Peyer's patch (tissue), 4 donors: ENCODE data around the gene TAS2R16. TPM values are rescaled to one million over a fixed set of nuclear protein-coding genes. Genes with fewer than 3 reads are reported as not detected.

Experiments used
- DNase-seq, 3 donors: peaks; one replicate each; pipeline ENCODE4 v3.0.0-alpha.2; 2017 to 2019
- H3K27ac ChIP-seq, 4 donors: fragments of 200-600 bp; sonication (generic); one replicate each; pipeline ENCODE4 v1.5.1; 2016 to 2019
- H3K27me3 ChIP-seq, 2 donors: fragments of 200-600 bp; sonication (generic); one replicate each; pipeline ENCODE4 v1.5.1; 2019
- H3K36me3 ChIP-seq, 3 donors: fragments of 200-600 bp; sonication (generic); one replicate each; pipeline ENCODE4 v1.5.1; 2016 to 2019
- H3K4me1 ChIP-seq, 4 donors: fragments of 200-600 bp; sonication (generic); one replicate each; pipeline ENCODE4 v1.5.1; 2016 to 2019
- H3K4me3 ChIP-seq, 4 donors: fragments of 200-600 bp; sonication (generic); 1 replicate in 3 of 4; 2 replicates in 1 of 4; pipeline ENCODE4 v1.5.1; 2016 to 2019; ENCODE audit warnings: mild to moderate bottlenecking in 1 of 4
- H3K9me3 ChIP-seq, 4 donors: fragments of 200-600 bp; sonication (generic); one replicate each; pipeline ENCODE4 v1.5.1; 2016 to 2019; ENCODE audit warnings: mild to moderate bottlenecking in 1 of 4
- CTCF ChIP-seq, 6 experiments: fragments of 450-650 bp in 4 of 6; fragments of 200-600 bp in 2 of 6; sonication (generic) in 1 of 6; IDR thresholded peaks; one replicate each; pipeline ENCODE4 v1.5.1; 2017 to 2019; ENCODE audit warnings: antibody characterized with exemption in 6 of 6, mild to moderate bottlenecking in 3 of 6, moderate library complexity in 1 of 6
- POLR2A ChIP-seq, 2 donors: fragments of 450-650 bp; IDR thresholded peaks; one replicate each; pipeline ENCODE4 v1.5.1; 2017; ENCODE audit warnings: antibody characterized with exemption in 2 of 2, mild to moderate bottlenecking in 2 of 2, moderate library complexity in 2 of 2
- total RNA-seq, 4 donors: library from RNA; depleted of rRNA; stranded (reverse); fragments of >200 nt; gene quantifications; one replicate each; pipeline ENCODE4 v1.1.0, GENCODE V29; 2016

TAS2R16 gene
- total RNA-seq, 4 donors from 2014 or later, result not detected

DNA sequence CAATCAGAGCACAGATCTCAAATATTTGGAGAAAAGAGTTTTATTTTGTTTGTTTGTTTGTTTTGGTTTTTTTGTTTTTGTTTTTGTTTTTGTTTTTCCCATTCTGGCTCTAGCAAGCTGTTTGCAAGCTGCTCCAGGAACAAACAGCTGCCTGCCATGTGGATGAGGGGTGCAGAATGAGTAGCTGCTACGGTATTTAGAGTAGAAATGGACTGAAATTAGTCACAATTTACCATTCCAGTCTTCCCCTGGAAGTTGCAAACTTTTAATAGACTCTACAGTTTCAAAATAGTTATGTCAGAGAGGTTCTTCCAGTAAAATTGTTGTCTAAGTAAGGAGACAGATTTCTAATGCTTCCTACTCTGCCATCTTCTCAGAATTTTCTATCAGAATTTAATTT lies 27.1 kb upstream of the TAS2R16 start:
- H3K4me1 ChIP-seq, result no peaks in the 10 kb centered on the region
- no peak overlapping the region for H3K4me3 ChIP-seq
- no peaks in the 10 kb centered on the region for H3K27me3 ChIP-seq
- H3K9me3 ChIP-seq, result no peaks in the 10 kb centered on the region
- H3K27ac ChIP-seq, result no peak overlapping the region
- TF ChIP-seq POLR2A (IDR thresholded peaks at IDR 0.05), result no peak
- TF ChIP-seq CTCF (IDR thresholded peaks at IDR 0.05), result no peak
- H3K36me3 ChIP-seq, result no peaks in the 10 kb centered on the region
- no peak for DNase-seq

DNA sequence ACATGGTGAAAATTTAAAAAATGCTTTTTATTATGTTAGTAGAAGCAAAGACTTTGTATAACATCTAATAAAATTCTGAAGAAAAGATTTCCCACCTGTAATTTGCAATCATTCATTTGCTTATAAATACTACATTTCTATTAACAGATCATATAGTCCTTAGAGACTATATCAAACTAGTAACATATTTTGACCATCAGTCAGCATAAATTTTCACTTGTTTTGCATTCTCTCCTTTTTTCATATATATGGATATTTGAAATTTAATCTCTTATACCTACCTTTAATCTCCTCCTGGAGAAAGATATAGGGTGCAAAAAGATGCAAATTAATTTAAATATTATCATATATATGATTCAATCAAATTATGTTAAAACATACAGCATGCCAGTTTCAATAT lies 16.9 kb upstream of the TAS2R16 start:
- Histone ChIP-seq H3K4me3 (no peak overlapping the region), H3K4me1 (no peaks in the 10 kb centered on the region), H3K27me3 (no peaks in the 10 kb centered on the region), H3K9me3 (no peaks in the 10 kb centered on the region), H3K36me3 (no peaks in the 10 kb centered on the region), H3K27ac (no peak overlapping the region)
- DNase-seq, result no peak
- TF ChIP-seq CTCF (IDR thresholded peaks at IDR 0.05), result no peak
- TF ChIP-seq POLR2A (IDR thresholded peaks at IDR 0.05), result no peak

DNA sequence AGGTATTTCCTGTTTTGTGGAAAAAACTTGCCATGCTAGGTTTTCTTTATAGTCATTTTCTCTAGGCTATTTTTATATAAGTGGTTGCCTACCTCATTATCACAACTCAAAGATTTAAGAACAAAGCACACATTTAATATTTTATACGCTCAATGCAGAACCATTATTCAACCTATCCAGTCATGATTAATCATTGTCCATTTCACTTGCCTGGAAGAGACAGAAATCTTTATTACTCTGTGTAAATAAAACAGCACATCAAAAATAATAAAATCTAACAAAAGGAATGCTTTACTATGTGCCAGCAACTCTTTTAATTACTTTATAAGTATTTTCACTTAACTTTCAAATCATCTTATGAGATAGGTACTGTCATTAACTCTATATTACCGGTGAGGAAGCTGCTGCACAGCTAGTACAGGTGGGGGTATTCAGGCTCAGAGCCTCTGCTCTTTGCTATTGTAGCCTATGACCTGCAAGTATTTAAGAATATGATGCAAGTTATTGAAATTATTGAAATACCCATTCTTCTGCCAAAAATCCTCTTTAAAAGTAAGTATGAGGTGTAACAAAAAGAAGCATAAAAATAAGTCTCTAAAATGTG lies 16.4 kb upstream of the TAS2R16 start:
- no peak overlapping the region for H3K27ac ChIP-seq
- DNase-seq, result no peak
- no peaks in the 10 kb centered on the region for H3K9me3 ChIP-seq
- TF ChIP-seq POLR2A (IDR thresholded peaks at IDR 0.05), result no peak
- no peak overlapping the region for H3K4me3 ChIP-seq
- no peaks in the 10 kb centered on the region for H3K27me3 ChIP-seq
- no peaks in the 10 kb centered on the region for H3K4me1 ChIP-seq
- H3K36me3 ChIP-seq, result no peaks in the 10 kb centered on the region

DNA sequence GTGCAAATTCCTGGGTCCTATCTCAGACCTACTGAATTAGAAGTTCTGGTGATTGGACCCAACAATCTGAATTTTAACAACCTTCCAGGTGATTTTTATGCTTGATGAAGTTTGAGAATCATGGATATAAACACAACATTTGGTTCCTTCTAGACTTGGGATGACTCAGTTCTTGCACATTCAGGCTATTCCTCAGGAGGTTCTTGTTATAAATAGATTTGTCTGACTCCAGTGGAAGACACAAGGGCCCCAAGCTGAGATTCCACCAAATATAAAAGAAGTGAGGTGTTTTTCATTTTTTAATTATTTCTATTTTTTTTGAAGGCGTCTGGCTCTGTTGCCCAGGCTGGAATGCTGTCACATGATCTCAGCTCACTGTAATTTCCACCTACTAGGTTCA lies 9.4 kb upstream of the TAS2R16 start:
- no peak for DNase-seq
- Histone ChIP-seq H3K4me1 (no peaks in the 10 kb centered on the region), H3K36me3 (no peaks in the 10 kb centered on the region), H3K9me3 (no peaks in the 10 kb centered on the region), H3K4me3 (no peak overlapping the region), H3K27ac (no peak overlapping the region), H3K27me3 (no peaks in the 10 kb centered on the region)
- TF ChIP-seq CTCF (IDR thresholded peaks at IDR 0.05) (no peak), POLR2A (IDR thresholded peaks at IDR 0.05) (no peak)

DNA sequence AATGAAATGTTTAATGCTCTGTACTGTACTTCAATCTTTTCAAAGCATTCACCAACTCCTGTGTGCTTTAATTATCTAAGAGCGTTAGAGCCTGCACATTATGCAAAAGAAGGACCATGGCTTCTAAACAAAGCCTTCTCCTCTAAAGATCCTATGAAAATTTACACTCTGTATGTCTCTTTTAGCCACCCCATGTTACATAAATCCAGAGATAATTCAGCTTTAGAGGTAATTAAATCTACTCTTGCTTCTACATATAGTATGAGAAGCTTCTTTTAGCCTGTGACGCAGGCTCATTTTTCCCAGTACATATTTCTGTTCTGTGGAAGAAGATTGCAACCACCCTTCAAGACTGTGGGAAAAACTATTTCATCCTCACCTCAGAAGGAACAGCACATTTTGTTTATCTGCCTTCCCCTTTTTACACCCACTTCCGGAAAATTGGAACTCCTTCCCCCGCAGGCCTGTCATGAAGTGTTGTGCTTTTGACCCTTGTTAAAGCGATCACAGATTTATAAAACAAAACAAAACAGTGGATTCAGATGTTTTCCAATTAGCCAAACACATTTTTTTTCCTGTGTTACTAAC lies 8.1 kb upstream of the TAS2R16 start:
- no peaks in the 10 kb centered on the region for H3K36me3 ChIP-seq
- H3K27me3 ChIP-seq, result no peaks in the 10 kb centered on the region
- no peak for TF ChIP-seq POLR2A (IDR thresholded peaks at IDR 0.05)
- no peak for TF ChIP-seq CTCF (IDR thresholded peaks at IDR 0.05)
- no peaks in the 10 kb centered on the region for H3K9me3 ChIP-seq
- H3K4me1 ChIP-seq, result no peaks in the 10 kb centered on the region
- H3K27ac ChIP-seq, result no peak overlapping the region
- DNase-seq, result no peak
- H3K4me3 ChIP-seq, result no peak overlapping the region

- DNase-seq, result no peak
- no peaks in the 10 kb centered on the region for H3K27me3 ChIP-seq
- H3K4me3 ChIP-seq, result no peak overlapping the region
Measured at GRCh38 chr7:122989577-122989976, 5.9 kb downstream of the TAS2R16 start.

More at GRCh38 chr7:122989577-122989976, 5.9 kb downstream of the TAS2R16 start:
- no peak for TF ChIP-seq POLR2A (IDR thresholded peaks at IDR 0.05)
- no peak for TF ChIP-seq CTCF (IDR thresholded peaks at IDR 0.05)
- Histone ChIP-seq H3K27ac (no peak overlapping the region), H3K36me3 (no peaks in the 10 kb centered on the region), H3K9me3 (no peaks in the 10 kb centered on the region), H3K4me1 (no peaks in the 10 kb centered on the region)
